HG03103 (cell line): Measurements from ENCODE around the gene ITGAL.
"Not testable (repeated sequence)": the region's sequence is repeated elsewhere in the genome, so short reads cannot be mapped to it uniquely, and the experiment has no call there.

Source experiments
- ATAC-seq: cut with Tn5 transposase; IDR thresholded peaks from one replicate; pipeline ENCODE4 v1.9.1; 2021; ENCODE audit warnings: low read depth; ENCODE audit not compliant: unreplicated experiment

Gene ITGAL

DNA sequence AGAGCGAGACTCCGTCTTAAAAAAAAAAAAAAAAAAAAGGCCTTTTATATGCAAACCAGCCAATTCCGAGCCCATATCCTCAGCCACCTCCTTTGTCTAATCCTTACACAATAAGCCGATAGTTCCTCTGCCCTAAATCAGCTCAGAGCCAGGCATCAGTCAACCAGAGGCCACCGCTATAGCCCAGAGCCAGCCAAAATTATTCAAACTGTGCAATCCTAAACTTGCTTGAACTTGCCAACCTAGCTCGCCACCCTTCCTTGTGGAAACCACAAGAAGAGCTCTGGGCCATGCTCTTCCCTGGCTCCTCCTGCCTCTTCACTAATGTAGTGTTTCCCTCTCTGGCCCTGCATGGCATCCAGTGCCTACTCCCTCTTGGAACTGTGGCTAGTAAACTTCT is 17.7 kb downstream of the ITGAL start:
- ATAC-seq: no peak

DNA sequence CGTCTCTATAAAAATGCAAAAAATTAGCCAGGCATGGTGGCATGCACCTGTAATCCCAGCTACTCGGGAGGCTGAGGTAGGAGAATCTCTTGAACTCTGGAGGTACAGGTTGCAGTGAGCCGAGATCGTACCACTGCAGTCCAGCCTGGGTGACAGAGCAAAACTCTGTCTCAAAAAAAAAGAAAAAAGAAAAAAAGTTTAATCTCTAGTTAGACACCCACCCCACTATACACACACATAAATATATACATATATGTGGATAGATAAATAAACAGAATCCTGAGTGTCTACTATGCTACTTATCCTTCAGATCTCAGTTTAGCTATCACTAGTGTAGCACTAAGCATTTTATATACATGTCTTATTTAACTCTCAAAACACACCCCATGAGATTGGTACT is 18.7 kb downstream of the ITGAL start:
- no peak for ATAC-seq

DNA sequence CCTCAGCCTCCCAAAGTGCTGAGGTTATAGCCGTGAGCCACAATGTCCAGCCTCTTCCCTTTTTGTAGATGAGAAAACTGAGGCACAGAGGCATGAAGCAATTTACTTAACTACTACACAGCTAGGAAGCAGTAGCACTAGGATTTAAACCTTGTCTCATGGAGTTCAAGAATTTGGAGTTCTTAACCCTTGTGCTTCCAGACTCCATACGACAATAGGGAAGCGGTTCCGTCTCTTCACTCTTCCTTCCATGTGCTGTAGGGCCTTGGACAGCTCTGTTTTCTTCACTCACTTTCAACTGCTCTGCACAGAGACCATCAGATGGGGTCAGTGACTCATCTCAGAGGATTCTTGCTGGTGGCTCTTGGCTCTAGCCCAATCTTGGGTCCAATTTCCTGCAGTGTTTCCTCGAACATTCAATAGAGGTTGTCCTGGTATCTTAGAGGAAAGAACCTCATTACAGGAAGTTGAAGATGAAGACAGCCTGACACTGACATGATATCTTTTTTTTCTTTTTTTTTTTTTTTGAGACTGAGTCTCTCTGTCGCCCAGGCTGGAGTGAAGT is 19.3 kb downstream of the ITGAL start:
- ATAC-seq: no peak

DNA sequence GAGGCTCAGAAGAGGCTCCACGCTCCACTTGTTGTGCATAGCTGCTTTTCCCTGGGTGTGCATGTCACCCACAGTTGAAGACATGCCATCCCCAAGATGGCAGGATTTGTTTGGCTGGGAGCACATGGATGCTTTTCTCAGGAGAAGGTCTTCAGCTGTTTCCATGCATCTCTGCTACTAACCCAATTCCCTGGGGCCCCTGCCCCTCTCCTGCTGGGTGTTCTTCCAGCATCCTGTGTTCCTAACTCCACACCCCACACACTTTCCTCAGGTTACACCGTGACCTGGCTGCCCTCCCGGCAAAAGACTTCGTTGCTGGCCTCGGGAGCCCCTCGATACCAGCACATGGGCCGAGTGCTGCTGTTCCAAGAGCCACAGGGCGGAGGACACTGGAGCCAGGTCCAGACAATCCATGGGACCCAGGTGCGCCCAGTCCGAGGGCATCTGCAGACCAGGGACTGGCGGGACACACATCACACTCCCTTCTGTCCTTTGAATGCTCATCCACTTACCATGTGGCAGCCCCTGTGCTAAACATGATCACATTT is 21.5 kb downstream of the ITGAL start:
- ATAC-seq: no peak

DNA sequence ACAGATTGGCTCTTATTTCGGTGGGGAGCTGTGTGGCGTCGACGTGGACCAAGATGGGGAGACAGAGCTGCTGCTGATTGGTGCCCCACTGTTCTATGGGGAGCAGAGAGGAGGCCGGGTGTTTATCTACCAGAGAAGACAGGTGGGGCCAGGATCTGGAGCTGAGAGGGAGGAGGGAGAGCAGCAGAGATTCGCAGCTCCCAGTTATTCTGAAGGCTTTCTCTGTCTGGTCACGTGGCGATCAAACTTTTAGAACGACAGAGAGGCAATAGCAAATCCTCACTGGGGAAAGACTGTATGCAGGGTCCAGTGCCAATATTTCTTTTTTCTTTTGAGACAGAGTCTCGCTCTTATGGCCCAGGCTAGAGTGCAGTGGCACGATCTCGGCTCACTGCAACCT is 22.2 kb downstream of the ITGAL start:
- no peak for ATAC-seq

DNA sequence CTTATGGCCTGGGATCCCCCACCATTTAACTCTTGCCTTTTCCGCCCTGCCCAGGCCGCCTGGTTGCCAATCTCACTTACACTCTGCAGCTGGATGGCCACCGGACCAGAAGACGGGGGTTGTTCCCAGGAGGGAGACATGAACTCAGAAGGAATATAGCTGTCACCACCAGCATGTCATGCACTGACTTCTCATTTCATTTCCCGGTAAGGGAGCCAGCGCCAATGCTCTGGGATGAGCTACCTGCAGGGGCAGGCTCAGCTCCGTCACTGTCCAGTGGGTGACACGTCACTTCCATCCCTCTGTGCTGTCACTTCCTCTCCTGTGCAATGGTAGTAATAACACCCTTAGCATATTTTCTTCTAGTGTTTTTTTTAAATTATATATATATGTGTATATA is 26.7 kb downstream of the ITGAL start:
- ATAC-seq: no peak

DNA sequence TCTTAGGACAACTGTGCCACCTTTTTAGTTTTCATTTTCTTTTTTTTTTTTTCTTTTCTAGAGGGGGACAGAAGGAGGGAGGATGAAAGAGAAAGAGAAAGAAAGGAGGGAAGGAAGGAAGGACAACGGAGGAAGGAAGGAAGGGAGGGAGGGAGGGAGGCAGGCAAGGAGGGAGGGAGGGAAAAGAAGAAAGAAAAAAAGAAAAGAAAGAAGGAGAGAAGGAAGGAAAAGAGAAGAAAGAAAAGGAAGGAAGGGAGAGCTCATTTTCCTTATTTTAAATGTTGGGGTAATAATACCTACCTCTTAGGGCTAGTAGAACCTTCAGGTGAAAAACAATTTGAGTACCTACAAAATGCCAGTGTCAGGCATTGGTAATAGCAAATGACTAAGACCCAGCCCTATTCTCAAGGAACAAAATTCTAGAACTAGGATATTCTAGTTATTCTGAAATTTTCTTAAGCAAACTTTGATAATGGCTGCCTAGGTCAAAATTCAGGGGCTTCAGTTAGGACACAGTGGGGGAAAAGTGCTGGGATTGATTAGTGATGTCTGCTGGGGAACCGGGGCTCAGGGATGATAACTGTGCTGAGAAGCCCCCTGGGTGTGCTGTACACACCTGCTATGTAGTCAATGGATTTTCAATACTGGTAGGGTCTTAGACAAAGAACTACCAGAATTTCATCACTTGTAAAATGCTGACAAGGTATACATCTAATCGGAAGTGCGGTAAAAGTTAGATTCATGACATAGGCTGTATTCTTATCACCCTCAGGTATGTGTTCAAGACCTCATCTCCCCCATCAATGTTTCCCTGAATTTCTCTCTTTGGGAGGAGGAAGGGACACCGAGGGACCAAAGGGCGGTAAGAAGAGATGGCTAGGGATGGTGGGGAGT is 31.1 kb downstream of the ITGAL start:
- no peak for ATAC-seq

DNA sequence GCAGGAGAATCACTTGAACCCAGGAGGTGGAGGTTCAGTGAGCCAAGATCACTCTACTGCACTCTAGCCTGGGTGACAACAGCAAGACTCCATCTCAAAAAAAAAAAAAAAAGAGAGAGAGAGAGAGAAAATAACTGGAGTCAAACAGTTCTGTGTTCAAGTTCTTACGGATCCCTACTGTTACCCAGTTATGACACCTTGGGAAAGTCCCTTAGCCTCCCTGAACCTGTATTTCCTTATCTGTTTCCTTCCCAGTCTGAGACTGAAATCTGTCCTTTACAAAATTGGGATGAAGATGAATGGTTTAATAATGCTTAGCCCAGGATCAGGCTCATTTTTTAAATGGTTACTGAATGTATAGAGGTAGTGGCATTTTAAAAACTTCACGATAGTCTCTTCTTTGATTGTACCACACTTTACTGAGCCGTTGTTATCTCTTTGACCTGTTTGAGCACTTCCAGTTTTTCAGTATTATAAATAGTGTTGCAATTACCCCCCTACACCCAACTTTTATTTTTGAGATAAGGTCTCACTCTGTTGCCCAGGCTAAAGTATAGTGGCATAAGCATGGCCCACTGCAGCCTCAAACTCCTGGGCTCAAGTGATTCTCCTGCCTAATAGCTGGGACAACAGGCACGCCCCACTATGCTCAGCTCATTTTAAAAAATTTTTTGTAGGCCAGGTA is 36.7 kb downstream of the ITGAL start:
- ATAC-seq: no peak

DNA sequence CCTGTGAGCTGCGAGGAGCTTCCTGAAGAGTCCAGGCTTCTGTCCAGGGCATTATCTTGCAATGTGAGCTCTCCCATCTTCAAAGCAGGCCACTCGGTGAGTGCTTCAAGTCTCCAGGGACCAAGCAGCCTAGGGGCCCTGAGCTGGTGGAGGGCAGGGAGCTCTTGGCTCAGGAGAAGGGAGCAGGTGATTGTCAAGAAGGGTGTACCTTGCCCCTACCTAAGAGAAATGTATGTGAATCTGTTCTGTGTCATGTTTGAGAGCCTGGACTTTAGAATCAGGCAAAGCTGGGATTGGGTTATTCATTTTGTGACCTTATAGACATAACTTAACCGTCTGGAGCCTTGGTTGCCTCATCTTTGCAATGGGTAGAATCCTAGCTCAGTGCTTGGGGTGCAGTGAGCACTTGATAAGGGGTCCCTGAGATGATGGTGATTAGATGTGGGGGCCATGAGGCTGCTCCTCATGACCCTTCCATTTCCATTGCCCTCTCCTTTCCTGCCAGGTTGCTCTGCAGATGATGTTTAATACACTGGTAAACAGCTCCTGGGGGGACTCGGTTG is 37.9 kb downstream of the ITGAL start:
- no peak for ATAC-seq

DNA sequence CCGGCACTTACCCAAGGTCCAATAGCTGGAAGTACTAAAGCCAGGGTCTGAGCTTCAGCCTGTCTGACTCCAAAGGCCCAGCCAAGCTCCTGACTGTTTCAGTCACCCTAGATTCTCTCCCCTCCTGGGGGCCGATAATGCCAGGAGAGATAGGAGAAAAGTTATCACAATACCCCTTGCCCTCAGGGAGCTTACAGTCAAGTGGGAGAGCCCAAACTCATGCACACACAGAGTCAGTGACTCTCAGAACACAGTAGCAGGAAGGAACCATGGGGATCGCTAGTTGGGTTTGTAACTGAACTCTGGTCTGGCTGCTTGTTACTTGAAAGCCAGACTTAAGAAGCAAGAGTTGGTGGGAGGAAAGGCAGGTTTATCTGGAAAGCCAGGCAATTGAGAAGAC is 39.0 kb downstream of the ITGAL start:
- no peak for ATAC-seq

DNA sequence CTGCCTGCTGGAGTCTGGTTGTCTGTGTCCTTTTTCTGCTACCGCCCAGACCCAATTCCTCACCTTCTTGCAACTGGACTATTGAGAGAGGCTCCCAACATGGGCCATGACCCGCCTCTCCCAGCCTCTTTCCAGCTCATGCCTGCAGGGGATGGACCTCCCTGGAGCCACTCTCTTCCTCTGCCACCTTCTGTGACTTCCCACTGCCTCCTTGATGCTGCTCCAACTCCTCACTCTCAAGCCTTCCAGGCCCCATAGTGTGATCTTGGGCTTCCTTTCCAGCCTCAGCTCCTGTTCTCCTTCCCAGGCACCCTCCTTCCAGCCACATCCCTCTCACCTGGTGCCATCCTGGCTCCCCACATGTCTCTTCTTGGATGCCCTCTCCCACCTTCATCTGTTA is 42.7 kb downstream of the ITGAL start:
- no peak for ATAC-seq

DNA sequence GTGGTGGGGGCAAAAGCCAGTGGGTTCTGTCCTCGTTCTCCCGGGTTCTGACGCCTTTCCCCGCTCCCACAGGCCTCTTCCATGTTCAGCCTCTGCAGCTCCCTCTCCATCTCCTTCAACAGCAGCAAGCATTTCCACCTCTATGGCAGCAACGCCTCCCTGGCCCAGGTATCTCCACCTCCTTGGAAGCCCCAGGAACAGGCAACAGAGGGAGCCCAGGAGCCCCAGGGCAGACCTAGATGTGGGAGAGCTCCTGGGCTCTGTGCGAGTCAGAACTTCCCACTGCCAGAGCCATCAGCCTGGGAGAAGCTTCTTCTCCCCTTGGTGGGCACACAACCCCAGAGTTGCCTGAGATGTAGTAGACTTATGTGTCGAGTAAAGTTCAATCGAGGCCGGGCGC is 46.0 kb downstream of the ITGAL start:
- no peak for ATAC-seq

DNA sequence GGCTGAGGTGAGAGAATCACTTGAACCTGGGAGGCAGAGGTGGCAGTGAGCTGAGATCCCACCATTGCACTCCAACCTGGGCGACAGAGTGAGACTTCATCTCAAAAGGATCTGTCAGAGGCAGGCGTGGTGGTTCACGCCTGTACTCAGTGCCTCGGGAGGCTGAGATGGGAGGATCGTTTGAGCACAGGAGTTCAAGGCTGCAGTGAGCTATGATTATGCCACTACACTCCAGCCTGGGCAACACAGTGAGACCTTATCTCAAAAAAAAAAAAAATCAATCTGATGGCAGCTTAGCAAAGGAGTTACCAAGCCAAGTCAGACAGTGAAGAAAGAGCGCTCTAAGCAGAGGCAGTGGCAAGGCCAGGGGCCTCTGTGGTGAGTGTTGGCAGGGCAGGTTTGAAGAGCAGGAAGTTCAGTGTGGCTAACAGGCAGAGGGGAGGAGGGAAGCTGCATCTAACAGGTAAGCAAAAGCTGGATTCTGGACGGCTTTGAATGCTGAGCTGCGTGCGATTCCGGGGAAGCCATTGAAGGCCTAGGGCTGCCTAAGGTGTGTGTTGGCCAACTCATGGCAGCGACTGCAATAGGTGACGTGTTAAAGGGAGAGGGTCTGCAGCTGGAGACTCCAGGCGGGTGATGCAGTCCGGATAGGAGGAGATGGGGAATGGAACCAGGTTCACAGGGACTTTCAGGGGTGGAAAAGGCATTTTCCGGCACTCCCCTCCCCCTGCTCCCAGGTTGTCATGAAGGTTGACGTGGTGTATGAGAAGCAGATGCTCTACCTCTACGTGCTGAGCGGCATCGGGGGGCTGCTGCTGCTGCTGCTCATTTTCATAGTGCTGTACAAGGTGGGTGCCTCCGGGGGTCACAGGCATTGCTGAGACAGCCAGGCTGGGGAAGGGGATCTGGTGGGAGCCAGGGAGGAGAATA is 46.8 kb downstream of the ITGAL start:
- no peak for ATAC-seq

DNA sequence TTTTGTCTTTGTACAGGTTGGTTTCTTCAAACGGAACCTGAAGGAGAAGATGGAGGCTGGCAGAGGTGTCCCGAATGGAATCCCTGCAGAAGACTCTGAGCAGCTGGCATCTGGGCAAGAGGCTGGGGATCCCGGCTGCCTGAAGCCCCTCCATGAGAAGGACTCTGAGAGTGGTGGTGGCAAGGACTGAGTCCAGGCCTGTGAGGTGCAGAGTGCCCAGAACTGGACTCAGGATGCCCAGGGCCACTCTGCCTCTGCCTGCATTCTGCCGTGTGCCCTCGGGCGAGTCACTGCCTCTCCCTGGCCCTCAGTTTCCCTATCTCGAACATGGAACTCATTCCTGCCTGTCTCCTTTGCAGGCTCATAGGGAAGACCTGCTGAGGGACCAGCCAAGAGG is 48.9 kb downstream of the ITGAL start:
- ATAC-seq: no peak

DNA sequence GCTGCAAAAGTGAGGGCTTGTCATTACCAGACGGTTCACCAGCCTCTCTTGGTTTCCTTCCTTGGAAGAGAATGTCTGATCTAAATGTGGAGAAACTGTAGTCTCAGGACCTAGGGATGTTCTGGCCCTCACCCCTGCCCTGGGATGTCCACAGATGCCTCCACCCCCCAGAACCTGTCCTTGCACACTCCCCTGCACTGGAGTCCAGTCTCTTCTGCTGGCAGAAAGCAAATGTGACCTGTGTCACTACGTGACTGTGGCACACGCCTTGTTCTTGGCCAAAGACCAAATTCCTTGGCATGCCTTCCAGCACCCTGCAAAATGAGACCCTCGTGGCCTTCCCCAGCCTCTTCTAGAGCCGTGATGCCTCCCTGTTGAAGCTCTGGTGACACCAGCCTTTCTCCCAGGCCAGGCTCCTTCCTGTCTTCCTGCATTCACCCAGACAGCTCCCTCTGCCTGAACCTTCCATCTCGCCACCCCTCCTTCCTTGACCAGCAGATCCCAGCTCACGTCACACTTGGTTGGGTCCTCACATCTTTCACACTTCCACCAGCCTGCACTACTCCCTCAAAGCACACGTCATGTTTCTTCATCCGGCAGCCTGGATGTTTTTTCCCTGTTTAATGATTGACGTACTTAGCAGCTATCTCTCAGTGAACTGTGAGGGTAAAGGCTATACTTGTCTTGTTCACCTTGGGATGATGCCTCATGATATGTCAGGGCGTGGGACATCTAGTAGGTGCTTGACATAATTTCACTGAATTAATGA is 49.5 kb downstream of the ITGAL start:
- ATAC-seq: no peak

DNA sequence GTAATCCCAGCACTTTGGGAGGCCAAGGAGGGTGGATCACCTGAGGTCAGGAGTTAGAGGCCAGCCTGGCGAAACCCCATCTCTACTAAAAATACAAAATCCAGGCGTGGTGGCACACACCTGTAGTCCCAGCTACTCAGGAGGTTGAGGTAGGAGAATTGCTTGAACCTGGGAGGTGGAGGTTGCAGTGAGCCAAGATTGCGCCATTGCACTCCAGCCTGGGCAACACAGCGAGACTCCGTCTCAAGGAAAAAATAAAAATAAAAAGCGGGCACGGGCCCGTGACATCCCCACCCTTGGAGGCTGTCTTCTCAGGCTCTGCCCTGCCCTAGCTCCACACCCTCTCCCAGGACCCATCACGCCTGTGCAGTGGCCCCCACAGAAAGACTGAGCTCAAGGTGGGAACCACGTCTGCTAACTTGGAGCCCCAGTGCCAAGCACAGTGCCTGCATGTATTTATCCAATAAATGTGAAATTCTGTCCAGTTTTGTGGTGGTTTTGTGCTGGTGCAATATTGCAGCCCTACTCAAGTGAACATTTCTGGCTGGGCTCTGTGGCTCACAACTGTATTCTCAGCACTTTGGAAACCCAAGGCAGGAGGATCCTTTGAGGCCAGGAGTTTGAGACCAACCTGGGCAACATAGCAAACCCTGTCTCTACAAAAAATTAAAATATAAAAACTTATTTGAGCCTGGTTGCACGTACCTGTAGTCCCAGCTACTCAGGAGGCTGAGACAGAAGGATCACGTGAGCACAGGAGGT is 50.3 kb downstream of the ITGAL start:
- not testable (repeated sequence) for ATAC-seq

DNA sequence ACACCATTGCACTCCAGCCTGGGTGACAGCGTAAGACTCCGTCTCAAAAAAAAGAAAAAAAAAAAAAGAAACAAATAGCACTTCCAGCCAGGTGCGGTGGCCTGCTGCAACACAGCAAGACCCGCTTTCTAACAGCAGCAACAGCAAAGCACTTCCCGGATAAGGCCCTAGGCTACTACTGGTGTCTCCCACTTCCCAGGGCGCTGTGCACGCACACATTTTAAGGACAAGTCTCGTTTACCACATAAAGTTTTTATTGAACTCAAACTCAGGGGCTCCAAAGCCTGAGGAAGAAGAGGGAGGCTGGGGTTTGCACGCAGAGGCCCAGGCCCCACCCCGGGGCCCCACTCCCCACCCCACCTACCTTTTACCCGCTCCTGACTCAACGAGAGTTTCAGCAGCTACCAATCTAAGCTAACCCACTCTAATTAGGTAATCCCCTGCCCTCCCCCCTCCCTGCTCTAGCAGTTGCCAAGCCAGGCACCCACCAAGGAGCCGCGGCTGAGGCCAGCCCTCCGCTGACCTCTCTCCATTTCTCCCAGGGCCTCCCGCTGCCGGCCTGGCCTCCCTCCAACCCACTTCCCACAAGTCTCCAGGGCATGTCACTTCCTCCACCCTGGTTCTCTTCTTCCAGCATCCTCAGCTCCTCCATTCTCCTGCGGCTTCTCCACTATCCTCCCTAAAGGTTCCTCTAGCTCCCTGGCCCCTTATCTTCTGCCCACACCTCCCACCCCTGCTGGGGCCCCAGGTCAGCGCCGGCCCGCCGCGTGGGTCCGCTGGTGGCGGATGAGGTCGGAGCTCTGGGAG is 51.4 kb downstream of the ITGAL start:
- no peak for ATAC-seq
